Measurements from ENCODE around the gene BCOR.

DNA sequence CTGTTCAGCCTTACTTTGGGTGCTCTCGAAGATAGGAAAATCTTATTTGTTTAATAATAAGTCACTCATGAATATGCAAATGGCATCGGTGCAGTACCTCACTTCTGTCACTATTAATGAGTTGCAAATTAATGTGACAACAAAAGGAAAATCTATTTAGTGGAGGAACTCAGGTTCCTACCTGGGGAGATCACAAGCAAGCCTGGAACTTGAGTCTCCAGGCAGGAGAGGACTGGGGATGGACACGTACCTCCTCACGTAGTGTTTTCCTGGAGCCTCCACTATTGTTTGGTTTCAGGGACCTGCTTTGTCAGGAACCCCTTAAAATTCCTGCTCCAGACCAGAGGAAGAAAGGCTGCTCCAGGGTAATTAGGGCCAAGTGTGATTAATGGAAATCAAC lies 82.1 kb downstream of the BCOR start:
- TF ChIP-seq, protein P1, sequence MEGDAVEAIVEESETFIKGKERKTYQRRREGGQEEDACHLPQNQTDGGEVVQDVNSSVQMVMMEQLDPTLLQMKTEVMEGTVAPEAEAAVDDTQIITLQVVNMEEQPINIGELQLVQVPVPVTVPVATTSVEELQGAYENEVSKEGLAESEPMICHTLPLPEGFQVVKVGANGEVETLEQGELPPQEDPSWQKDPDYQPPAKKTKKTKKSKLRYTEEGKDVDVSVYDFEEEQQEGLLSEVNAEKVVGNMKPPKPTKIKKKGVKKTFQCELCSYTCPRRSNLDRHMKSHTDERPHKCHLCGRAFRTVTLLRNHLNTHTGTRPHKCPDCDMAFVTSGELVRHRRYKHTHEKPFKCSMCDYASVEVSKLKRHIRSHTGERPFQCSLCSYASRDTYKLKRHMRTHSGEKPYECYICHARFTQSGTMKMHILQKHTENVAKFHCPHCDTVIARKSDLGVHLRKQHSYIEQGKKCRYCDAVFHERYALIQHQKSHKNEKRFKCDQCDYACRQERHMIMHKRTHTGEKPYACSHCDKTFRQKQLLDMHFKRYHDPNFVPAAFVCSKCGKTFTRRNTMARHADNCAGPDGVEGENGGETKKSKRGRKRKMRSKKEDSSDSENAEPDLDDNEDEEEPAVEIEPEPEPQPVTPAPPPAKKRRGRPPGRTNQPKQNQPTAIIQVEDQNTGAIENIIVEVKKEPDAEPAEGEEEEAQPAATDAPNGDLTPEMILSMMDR (IDR thresholded peaks at IDR 0.05) = no peak
- TF ChIP-seq POLR2A (IDR thresholded peaks at IDR 0.05) = no peak
